CD14-positive monocyte (primary cell): ENCODE measurements around the gene IMP3. TPM values are rescaled to one million over a fixed set of nuclear protein-coding genes. Genes with fewer than 3 reads are reported as not detected.

Experiments used
- DNase-seq, 3 donors: peaks; one replicate each; pipeline ENCODE4 v3.0.0-alpha.2; 2011 to 2022
- H2AFZ ChIP-seq: 2 replicates; pipeline ENCODE4 v1.6.0; 2012; ENCODE audit warnings: mild to moderate bottlenecking, low read depth, low read length, inconsistent platforms; ENCODE audit not compliant: insufficient read depth, poor library complexity, severe bottlenecking
- H3K27ac ChIP-seq, 2 donors: 1 replicate in 1 of 2; 2 replicates in 1 of 2; pipeline ENCODE4 v1.5.1; 2012 to 2013; ENCODE audit warnings: low read length in 2 of 2, control low read depth in 1 of 2, inconsistent platforms in 1 of 2, low read depth in 1 of 2, mild to moderate bottlenecking in 1 of 2
- H3K27me3 ChIP-seq, 2 donors: one replicate each; pipeline versions ENCODE4 v1.6.0 to v1.6.1; 2011 to 2013; ENCODE audit warnings: low read length in 2 of 2; ENCODE audit not compliant: control insufficient read depth in 2 of 2, insufficient read depth in 2 of 2
- H3K36me3 ChIP-seq, 2 donors: replicated peaks in 1 of 2; 1 replicate in 1 of 2; 2 replicates in 1 of 2; pipeline versions ENCODE4 v1.5.1 to v1.6.1; 2012 to 2013; ENCODE audit warnings: low read length in 2 of 2, control low read depth in 1 of 2, inconsistent platforms in 1 of 2, mild to moderate bottlenecking in 1 of 2; ENCODE audit not compliant: insufficient read depth in 2 of 2, control insufficient read depth in 1 of 2
- H3K4me1 ChIP-seq, 2 donors: 1 replicate in 1 of 2; 2 replicates in 1 of 2; pipeline versions ENCODE4 v1.5.1 to v1.6.1; 2012 to 2013; ENCODE audit warnings: low read length in 2 of 2, control low read depth in 1 of 2, inconsistent platforms in 1 of 2, mild to moderate bottlenecking in 1 of 2, moderate library complexity in 1 of 2; ENCODE audit not compliant: insufficient read depth in 2 of 2, control insufficient read depth in 1 of 2
- H3K4me2 ChIP-seq: replicated peaks from 2 replicates; pipeline ENCODE3; 2012; ENCODE audit warnings: low read length, moderate library complexity, mild to moderate bottlenecking; ENCODE audit not compliant: poor library complexity, severe bottlenecking; ENCODE audit errors: extremely low read depth
- H3K4me3 ChIP-seq, 3 experiments: fragments of 200-600 bp in 1 of 3; sonication (generic) in 1 of 3; replicated peaks in 1 of 3; 1 replicate in 2 of 3; 2 replicates in 1 of 3; pipeline ENCODE4 v1.5.1; 2011 to 2013; ENCODE audit warnings: low read length in 3 of 3, mild to moderate bottlenecking in 3 of 3, control low read depth in 2 of 3, low read depth in 2 of 3, inconsistent platforms in 1 of 3, moderate library complexity in 1 of 3
- H3K79me2 ChIP-seq: 2 replicates; pipeline ENCODE4 v1.6.0; 2012; ENCODE audit warnings: mild to moderate bottlenecking, control low read depth, inconsistent platforms, low read length, moderate library complexity; ENCODE audit not compliant: insufficient read depth
- H3K9ac ChIP-seq: 2 replicates; pipeline ENCODE4 v1.6.0; 2017; ENCODE audit warnings: low read length, mild to moderate bottlenecking; ENCODE audit not compliant: insufficient read depth, poor library complexity, severe bottlenecking
- H3K9me3 ChIP-seq, 2 donors: replicated peaks in 1 of 2; 1 replicate in 1 of 2; 2 replicates in 1 of 2; pipeline versions ENCODE4 v1.5.1 to v1.6.1; 2012 to 2013; ENCODE audit warnings: low read length in 2 of 2, control low read depth in 1 of 2; ENCODE audit not compliant: control insufficient read depth in 1 of 2, insufficient read depth in 1 of 2
- H4K20me1 ChIP-seq: 2 replicates; pipeline ENCODE4 v1.6.0; 2012; ENCODE audit warnings: mild to moderate bottlenecking, low read length, control low read depth, moderate library complexity; ENCODE audit not compliant: insufficient read depth
- H3K27ac Mint-ChIP-seq, 7 donors: one replicate each; pipeline ENCODE4 v1.8.0; 2020; ENCODE audit warnings: mild to moderate bottlenecking in 7 of 7, mixed read lengths in 7 of 7, moderate library complexity in 6 of 7, inconsistent platforms in 2 of 7
- H3K27me3 Mint-ChIP-seq, 3 donors: one replicate each; pipeline ENCODE4 v1.8.0; 2021 to 2022; ENCODE audit warnings: low read depth in 3 of 3, mild to moderate bottlenecking in 3 of 3, mixed read lengths in 3 of 3, moderate library complexity in 3 of 3, inconsistent platforms in 1 of 3
- H3K36me3 Mint-ChIP-seq, 2 donors: one replicate each; pipeline ENCODE4 v1.8.0; 2020; ENCODE audit warnings: mixed read lengths in 2 of 2, inconsistent platforms in 1 of 2, mild to moderate bottlenecking in 1 of 2
- H3K4me1 Mint-ChIP-seq: one replicate; pipeline ENCODE4 v1.8.0; 2020; ENCODE audit warnings: mild to moderate bottlenecking, mixed read lengths
- H3K4me3 Mint-ChIP-seq, 2 donors: one replicate each; pipeline ENCODE4 v1.8.0; 2020; ENCODE audit warnings: mild to moderate bottlenecking in 2 of 2, mixed read lengths in 2 of 2, moderate library complexity in 1 of 2
- H3K9me3 Mint-ChIP-seq, 7 donors: one replicate each; pipeline ENCODE4 v1.8.0; 2020 to 2022; ENCODE audit warnings: mixed read lengths in 7 of 7, mild to moderate bottlenecking in 6 of 7, moderate library complexity in 6 of 7, inconsistent platforms in 2 of 7
- CTCF ChIP-seq: fragments of 200-600 bp; IDR thresholded peaks from one replicate; pipeline ENCODE4 v1.8.0; 2022; ENCODE audit warnings: antibody characterized with exemption, mild to moderate bottlenecking
- WGBS: methylation state at CpG from one replicate; pipeline ENCODE4 v1.1.5; 2013; ENCODE audit warnings: missing lambda C conversion rate; ENCODE audit not compliant: insufficient coverage; 5-methylcytosine and 5-hydroxymethylcytosine counted together
- intact Hi-C, 2 donors: fragments of 100-400 bp; cut with micrococcal nuclease; formaldehyde crosslinking; loops; one replicate each; pipeline versions ENCODE4 v1.15.0 to v1.15.1; 2023
- polyA plus RNA-seq, 3 donors: library from polyadenylated mRNA; depleted of rRNA in 1 of 3; unstranded in 2 of 3; stranded (reverse) in 1 of 3; fragments of 300-500 nt in 2 of 3; fragments of >200 nt in 1 of 3; fragmentation: Illumina TruSeq in 2 of 3; gene quantifications; 1 replicate in 2 of 3; 2 replicates in 1 of 3; pipeline ENCODE4 v1.2.3, GENCODE V29; 2012 to 2021

The IMP3 gene
- polyA plus RNA-seq, 3 donors: 36.7 to 119 (median 99.3) TPM

- Mint-ChIP-seq H3K9me3 (no peaks in the 10 kb centered on the region), H3K36me3 (peaks cover 27 to 34% of the 10 kb centered on the region in 2 donors), H3K27ac (peak overlapping the region in 2 of 7 donors; percentile 16 to 54), H3K4me3 (no peak overlapping the region), H3K4me1 (peaks cover 15% of the 10 kb centered on the region), H3K27me3 (peaks cover 0 to 3% (median 1%) of the 10 kb centered on the region in 3 donors)
- H3K27me3 ChIP-seq: no peaks in the 10 kb centered on the region
- H4K20me1 ChIP-seq: peaks cover 34% of the 10 kb centered on the region
- H3K4me3 ChIP-seq: no peak overlapping the region
- no peaks in the 10 kb centered on the region for H3K9me3 ChIP-seq
- WGBS: 99% methylated on average over 5 of the region's 5 CpGs
- H3K9ac ChIP-seq: no peak overlapping the region
- H2AFZ ChIP-seq: no peak overlapping the region
- no peak overlapping the region for H3K4me2 ChIP-seq
- intact Hi-C loops: no loop called here
- peaks cover 0 to 42% of the 10 kb centered on the region in 2 donors for H3K36me3 ChIP-seq
- TF ChIP-seq CTCF: no peak
- no peak overlapping the region for H3K27ac ChIP-seq
- peaks cover 8 to 12% of the 10 kb centered on the region in 2 donors for H3K4me1 ChIP-seq
- no peaks in the 10 kb centered on the region for H3K79me2 ChIP-seq
- no peak for DNase-seq
These were observed 16.3 kb upstream of the IMP3 start for GRCh38 chr15:75656331-75656730.

GRCh38 chr15:75655931-75656330 is 15.9 kb upstream of the IMP3 start:
- Histone ChIP-seq H3K4me1 (peaks cover 12 to 16% of the 10 kb centered on the region in 2 donors), H3K79me2 (no peaks in the 10 kb centered on the region)

More at GRCh38 chr15:75655931-75656330, 15.9 kb upstream of the IMP3 start:
- Mint-ChIP-seq H3K4me3 (no peak overlapping the region), H3K27me3 (peaks cover 0 to 3% (median 0%) of the 10 kb centered on the region in 3 donors), H3K27ac (peak overlapping the region in 1 of 7 donors; percentile 54), H3K4me1 (peaks cover 19% of the 10 kb centered on the region), H3K36me3 (peaks cover 31 to 38% of the 10 kb centered on the region in 2 donors), H3K9me3 (no peaks in the 10 kb centered on the region)
- intact Hi-C loops: no loop called here
- no peak for DNase-seq
- no peaks in the 10 kb centered on the region for H3K9me3 ChIP-seq
- H2AFZ ChIP-seq: no peak overlapping the region
- H3K27me3 ChIP-seq: no peaks in the 10 kb centered on the region
- no peak overlapping the region for H3K9ac ChIP-seq
- no peak for TF ChIP-seq CTCF
- no peak overlapping the region for H3K4me2 ChIP-seq
- no peak overlapping the region for H3K4me3 ChIP-seq
- peaks cover 0 to 42% of the 10 kb centered on the region in 2 donors for H3K36me3 ChIP-seq
- no peak overlapping the region for H3K27ac ChIP-seq
- H4K20me1 ChIP-seq: peaks cover 38% of the 10 kb centered on the region
- 75% methylated on average over 2 of the region's 4 CpGs for whole genome bisulfite sequencing
